Measurements from ENCODE around the gene TRAPPC2B.

TRAPPC2B gene

DNA sequence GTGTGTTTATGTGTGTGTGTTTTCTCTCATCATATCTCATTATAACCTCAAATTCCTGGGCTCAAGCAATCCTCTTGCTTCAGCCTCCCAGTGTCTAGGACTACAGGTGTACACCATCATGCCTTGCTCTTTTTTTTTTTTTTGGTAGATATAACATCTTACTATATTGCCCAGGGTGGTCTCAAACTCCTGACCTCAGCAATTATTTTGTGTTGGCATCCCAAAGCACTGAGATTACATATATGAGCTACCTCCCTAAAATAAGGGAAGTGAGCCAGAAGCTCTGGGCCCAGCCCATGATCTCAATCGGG is 43.5 kb upstream of the TRAPPC2B start:
- H3K27ac ChIP-seq (ENCODE audit: low read depth, low read length, poor library complexity, severe bottlenecking), result peak overlapping the region; percentile 34
- no peaks in the 10 kb centered on the region for H3F3A ChIP-seq (ENCODE audit: insufficient read depth, low read length)
- no peaks in the 10 kb centered on the region for H3K9me3 ChIP-seq (ENCODE audit: low read length)
- no peaks in the 10 kb centered on the region for H3K27me3 ChIP-seq (ENCODE audit: insufficient read depth, low read length)
- H2AFZ ChIP-seq (ENCODE audit: low read length), result 0 out of 2 replicates have a peak overlapping the region, but pooled peaks have one; percentile 3
- H3K4me3 ChIP-seq (ENCODE audit: low read depth, low read length, poor library complexity, severe bottlenecking), result peak overlapping the region; percentile 82
- H3K9me2 ChIP-seq (ENCODE audit: low read depth, low read length), result no peaks in the 10 kb centered on the region
- H3K36me3 ChIP-seq (ENCODE audit: insufficient read depth, low read length), result peaks cover 15% of the 10 kb centered on the region
- no peaks in the 10 kb centered on the region for H4K20me1 ChIP-seq (ENCODE audit: insufficient read depth, low read length)
- peaks cover 23% of the 10 kb centered on the region for H3K79me2 ChIP-seq (ENCODE audit: insufficient read depth, low read length)
- H3K9ac ChIP-seq (ENCODE audit: low read length), result peak overlapping the region; percentile 90
- peak overlapping the region; percentile 81 for H3K4me2 ChIP-seq (ENCODE audit: low read length)
- peaks cover 24% of the 10 kb centered on the region for H3K4me1 ChIP-seq (ENCODE audit: insufficient read depth, low read length, severe bottlenecking)
- TF ChIP-seq CTCF (IDR thresholded peaks at IDR 0.05; ENCODE audit: low read length) (no peak), EZH2 (IDR thresholded peaks at IDR 0.05; ENCODE audit: borderline replicate concordance, low read length) (no peak)

DNA sequence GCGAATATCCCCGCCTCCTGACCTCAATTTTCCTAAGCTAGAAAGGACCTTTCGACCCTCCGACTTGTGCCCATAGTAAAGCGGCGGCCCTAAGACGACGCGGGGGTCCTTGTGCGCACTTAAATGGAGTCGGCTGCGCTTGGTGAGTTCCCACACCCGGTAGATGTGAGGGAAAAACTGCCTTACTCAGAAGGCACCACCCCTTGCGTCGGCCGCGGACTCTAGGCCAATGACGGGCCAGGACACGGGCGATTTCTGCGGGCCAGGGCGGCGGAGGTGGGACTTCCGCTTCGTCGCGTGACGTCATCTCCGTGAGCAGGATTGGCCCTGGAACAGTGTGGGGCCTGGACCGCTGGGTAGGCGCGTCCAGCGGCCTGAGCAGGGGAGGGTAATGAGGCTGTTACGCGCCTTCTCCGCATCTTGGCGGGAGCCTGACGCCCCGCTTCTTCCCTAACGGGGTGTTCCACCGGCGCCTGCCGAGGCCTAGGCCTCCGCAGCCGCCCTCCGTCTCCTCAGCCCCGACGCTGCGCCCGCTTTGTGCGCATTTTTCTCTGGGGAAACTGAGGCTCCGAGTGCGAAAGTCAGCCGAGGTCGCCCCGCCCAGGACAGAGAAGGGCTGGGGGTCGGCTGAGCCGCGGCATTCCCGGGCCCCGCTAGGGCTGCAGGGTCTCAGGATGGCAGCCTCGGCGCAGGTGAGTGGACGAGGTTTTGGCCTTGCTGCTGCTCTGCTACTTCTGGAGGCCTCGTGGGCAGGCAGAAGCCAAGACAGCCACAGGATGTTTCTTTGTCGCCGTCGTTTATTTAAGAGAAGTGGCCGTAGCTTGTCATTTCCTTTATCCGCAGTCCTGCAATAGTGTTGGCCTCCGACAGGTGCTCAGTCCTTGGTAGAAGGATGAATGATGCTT is 42.9 kb upstream of the TRAPPC2B start, which contains the start of gene ZNF543:
Gene ZNF543, plus strand, starts transcription at position 293 of the 905 bp plus-strand sequence. Its CDS starts 382 bp downstream, at position 675.
- peak within 1 kb of the TSS; percentile 81 for H3K4me2 ChIP-seq (ENCODE audit: low read length)
- no peaks in the 10 kb centered on the region for H3K27me3 ChIP-seq (ENCODE audit: insufficient read depth, low read length)
- H3K27ac ChIP-seq (ENCODE audit: low read depth, low read length, poor library complexity, severe bottlenecking), result peak within 1 kb of the TSS; percentile 34
- H3K4me3 ChIP-seq (ENCODE audit: low read depth, low read length, poor library complexity, severe bottlenecking), result peak within 1 kb of the TSS; percentile 82
- no peaks in the 10 kb centered on the region for H3K9me3 ChIP-seq (ENCODE audit: low read length)
- no peak for TF ChIP-seq EZH2 (IDR thresholded peaks at IDR 0.05; ENCODE audit: borderline replicate concordance, low read length)
- no peak for TF ChIP-seq CTCF (IDR thresholded peaks at IDR 0.05; ENCODE audit: low read length)
- H3K4me1 ChIP-seq (ENCODE audit: insufficient read depth, low read length, severe bottlenecking), result peaks cover 24% of the 10 kb centered on the region
- H3F3A ChIP-seq (ENCODE audit: insufficient read depth, low read length), result no peaks in the 10 kb centered on the region
- H3K36me3 ChIP-seq (ENCODE audit: insufficient read depth, low read length), result peaks cover 22% of the 10 kb centered on the region
- H3K79me2 ChIP-seq (ENCODE audit: insufficient read depth, low read length), result peaks cover 23% of the 10 kb centered on the region
- peak within 1 kb of the TSS; percentile 90 for H3K9ac ChIP-seq (ENCODE audit: low read length)
- no peaks in the 10 kb centered on the region for H3K9me2 ChIP-seq (ENCODE audit: low read depth, low read length)
- 0 out of 2 replicates have a peak within 1 kb of the TSS, but pooled peaks have one; percentile 3 for H2AFZ ChIP-seq (ENCODE audit: low read length)
- no peaks in the 10 kb centered on the region for H4K20me1 ChIP-seq (ENCODE audit: insufficient read depth, low read length)

DNA sequence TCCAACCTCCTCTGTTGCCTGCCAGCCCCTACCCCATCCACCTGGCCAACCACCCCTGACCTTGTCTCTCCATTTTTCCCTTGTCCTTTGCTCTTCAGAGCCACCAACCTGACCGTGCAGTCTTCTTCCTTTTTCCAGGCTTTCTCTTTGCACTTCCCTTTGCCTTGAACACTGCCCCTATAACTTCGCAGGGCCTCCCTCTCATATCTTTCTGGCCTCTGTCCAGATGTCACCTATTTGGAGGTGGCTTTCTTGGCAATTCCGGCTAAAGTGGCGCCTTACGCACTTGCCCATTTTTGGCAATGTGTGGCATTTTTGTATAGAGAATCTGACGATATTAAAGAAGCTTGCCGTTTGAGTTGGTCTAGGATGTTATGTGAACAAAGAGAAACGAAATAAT is 42.2 kb upstream of the TRAPPC2B start:
- H3K9me2 ChIP-seq (ENCODE audit: low read depth, low read length), result no peaks in the 10 kb centered on the region
- no peaks in the 10 kb centered on the region for H3F3A ChIP-seq (ENCODE audit: insufficient read depth, low read length)
- no peaks in the 10 kb centered on the region for H3K27me3 ChIP-seq (ENCODE audit: insufficient read depth, low read length)
- peaks cover 23% of the 10 kb centered on the region for H3K79me2 ChIP-seq (ENCODE audit: insufficient read depth, low read length)
- H3K9me3 ChIP-seq (ENCODE audit: low read length), result no peaks in the 10 kb centered on the region
- H3K27ac ChIP-seq (ENCODE audit: low read depth, low read length, poor library complexity, severe bottlenecking), result no peak overlapping the region
- no peak overlapping the region for H2AFZ ChIP-seq (ENCODE audit: low read length)
- H3K4me3 ChIP-seq (ENCODE audit: low read depth, low read length, poor library complexity, severe bottlenecking), result peak overlapping the region; percentile 82
- H3K9ac ChIP-seq (ENCODE audit: low read length), result peak overlapping the region; percentile 90
- H3K4me1 ChIP-seq (ENCODE audit: insufficient read depth, low read length, severe bottlenecking), result peaks cover 24% of the 10 kb centered on the region
- peak overlapping the region; percentile 81 for H3K4me2 ChIP-seq (ENCODE audit: low read length)
- H4K20me1 ChIP-seq (ENCODE audit: insufficient read depth, low read length), result no peaks in the 10 kb centered on the region
- H3K36me3 ChIP-seq (ENCODE audit: insufficient read depth, low read length), result peaks cover 28% of the 10 kb centered on the region
- TF ChIP-seq CTCF (IDR thresholded peaks at IDR 0.05; ENCODE audit: low read length) (no peak), EZH2 (IDR thresholded peaks at IDR 0.05; ENCODE audit: borderline replicate concordance, low read length) (no peak)
